ENCODE measurements around the gene RYR3.

GRCh38 chr15:33503681-33504080 lies 192.9 kb downstream of the RYR3 start:
- TF ChIP-seq POLR2A (IDR thresholded peaks at IDR 0.05; ENCODE audit: low read depth, low read length), result no peak
- TF ChIP-seq POLR2AphosphoS5 (IDR thresholded peaks at IDR 0.05; ENCODE audit: low read depth, low read length), result no peak
